Colon (tissue), 2 donors: ENCODE results near the gene TMEM181.
"Not testable (repeated sequence)": the region's sequence is repeated elsewhere in the genome, so short reads cannot be mapped to it uniquely, and the experiment has no call there.

ENCODE experiments used
- FAIRE-seq: peaks from 2 replicates; lab custom pipeline; 2012; peaks lifted over from hg19 to GRCh38; lab: Jason Lieb, UNC
- donor health status: control.
- donor health status: control.

Gene TMEM181

GRCh38 chr6:158559895-158560835, at the start of gene TMEM181:
TMEM181 (plus strand) TSS chr6:158560091; CDS start chr6:158560225, 134 bp downstream.
- FAIRE-seq = no peak

- no peak for FAIRE-seq
Measured at GRCh38 chr6:158512809-158513208, 47.1 kb upstream of the TMEM181 start.

- FAIRE-seq = no peak
Measured at GRCh38 chr6:158514176-158514575, 45.7 kb upstream of the TMEM181 start.

- no peak for FAIRE-seq
Measured at GRCh38 chr6:158514991-158515390, 44.9 kb upstream of the TMEM181 start.

- FAIRE-seq = no peak
Measured at GRCh38 chr6:158516098-158516497, 43.8 kb upstream of the TMEM181 start.

GRCh38 chr6:158517038-158517437, 42.9 kb upstream of the TMEM181 start:
- no peak for FAIRE-seq

GRCh38 chr6:158517581-158517980, 42.3 kb upstream of the TMEM181 start:
- FAIRE-seq = no peak

- no peak for FAIRE-seq
Measured at GRCh38 chr6:158518191-158519127, 41.4 kb upstream of the TMEM181 start.

- no peak for FAIRE-seq
Measured at GRCh38 chr6:158519300-158519699, 40.6 kb upstream of the TMEM181 start.

- no peak for FAIRE-seq
Measured at GRCh38 chr6:158519761-158520160, 40.1 kb upstream of the TMEM181 start.

GRCh38 chr6:158520975-158521374, 38.9 kb upstream of the TMEM181 start:
- FAIRE-seq = not testable (repeated sequence)

- no peak for FAIRE-seq
Measured at GRCh38 chr6:158521759-158522158, 38.1 kb upstream of the TMEM181 start.

- FAIRE-seq = no peak
Measured at GRCh38 chr6:158522616-158523015, 37.3 kb upstream of the TMEM181 start.

- no peak for FAIRE-seq
Measured at GRCh38 chr6:158524311-158524710, 35.6 kb upstream of the TMEM181 start.

- not testable (repeated sequence) for FAIRE-seq
Measured at GRCh38 chr6:158527858-158528257, 32.0 kb upstream of the TMEM181 start.

GRCh38 chr6:158528826-158529225, 31.1 kb upstream of the TMEM181 start:
- FAIRE-seq = no peak

- no peak for FAIRE-seq
Measured at GRCh38 chr6:158529629-158530028, 30.3 kb upstream of the TMEM181 start.

GRCh38 chr6:158531566-158531965, 28.3 kb upstream of the TMEM181 start:
- FAIRE-seq = no peak

GRCh38 chr6:158531970-158532369, 27.9 kb upstream of the TMEM181 start:
- FAIRE-seq = no peak

GRCh38 chr6:158536084-158536890, 23.6 kb upstream of the TMEM181 start:
- FAIRE-seq = no peak

GRCh38 chr6:158536891-158537798, 22.7 kb upstream of the TMEM181 start:
- no peak for FAIRE-seq
